ENCODE measurements around the gene TLE7.
A peak's percentile ranks its signal among the peaks of the same experiment; 100 is the strongest.

Gene TLE7

GRCh38 chr16:71439523-71439922, 2.3 kb downstream of the TLE7 start:
- Histone ChIP-seq H2AFZ (peak overlapping the region; percentile 30), H3K4me2 (ENCODE audit: low read length) (no peak overlapping the region), H3K9ac (no peak overlapping the region), H3K36me3 (ENCODE audit: control insufficient read depth, insufficient read depth, low read length) (no peaks in the 10 kb centered on the region), H3K4me1 (no peaks in the 10 kb centered on the region), H3K79me2 (no peaks in the 10 kb centered on the region), H3K9me3 (ENCODE audit: control insufficient read depth, low read length) (no peaks in the 10 kb centered on the region), H3K27me3 (ENCODE audit: control insufficient read depth, insufficient read depth, low read length) (no peaks in the 10 kb centered on the region), H3K4me3 (ENCODE audit: low read depth, low read length) (no peak overlapping the region), H3K27ac (no peak overlapping the region)
- no peak for TF ChIP-seq CTCF (IDR thresholded peaks at IDR 0.05)

GRCh38 chr16:71436473-71436872, 5.4 kb downstream of the TLE7 start:
- H3K4me2 ChIP-seq (ENCODE audit: low read length) = no peak overlapping the region
- no peak overlapping the region for H3K4me3 ChIP-seq (ENCODE audit: low read depth, low read length)
- TF ChIP-seq CTCF (IDR thresholded peaks at IDR 0.05) = no peak
- H3K4me1 ChIP-seq = peaks cover 6% of the 10 kb centered on the region
- H2AFZ ChIP-seq = no peak overlapping the region
- no peaks in the 10 kb centered on the region for H3K27me3 ChIP-seq (ENCODE audit: control insufficient read depth, insufficient read depth, low read length)
- no peak overlapping the region for H3K27ac ChIP-seq
- H3K9ac ChIP-seq = no peak overlapping the region
- H3K36me3 ChIP-seq (ENCODE audit: control insufficient read depth, insufficient read depth, low read length) = no peaks in the 10 kb centered on the region
- no peaks in the 10 kb centered on the region for H3K79me2 ChIP-seq
- no peaks in the 10 kb centered on the region for H3K9me3 ChIP-seq (ENCODE audit: control insufficient read depth, low read length)

GRCh38 chr16:71432906-71433305, 8.9 kb downstream of the TLE7 start:
- H3K9me3 ChIP-seq (ENCODE audit: control insufficient read depth, low read length) = no peaks in the 10 kb centered on the region
- H3K27ac ChIP-seq = no peak overlapping the region
- no peak overlapping the region for H3K4me3 ChIP-seq (ENCODE audit: low read depth, low read length)
- TF ChIP-seq CTCF (IDR thresholded peaks at IDR 0.05) = no peak
- no peaks in the 10 kb centered on the region for H3K27me3 ChIP-seq (ENCODE audit: control insufficient read depth, insufficient read depth, low read length)
- H3K9ac ChIP-seq = no peak overlapping the region
- peaks cover 24% of the 10 kb centered on the region for H3K4me1 ChIP-seq
- H3K36me3 ChIP-seq (ENCODE audit: control insufficient read depth, insufficient read depth, low read length) = no peaks in the 10 kb centered on the region
- H3K4me2 ChIP-seq (ENCODE audit: low read length) = no peak overlapping the region
- no peaks in the 10 kb centered on the region for H3K79me2 ChIP-seq
- no peak overlapping the region for H2AFZ ChIP-seq

GRCh38 chr16:71431991-71432390, 9.9 kb downstream of the TLE7 start:
- Histone ChIP-seq H3K9me3 (ENCODE audit: control insufficient read depth, low read length) (no peaks in the 10 kb centered on the region), H3K36me3 (ENCODE audit: control insufficient read depth, insufficient read depth, low read length) (no peaks in the 10 kb centered on the region), H3K4me3 (ENCODE audit: low read depth, low read length) (no peak overlapping the region), H3K27ac (no peak overlapping the region), H3K4me2 (ENCODE audit: low read length) (no peak overlapping the region), H3K4me1 (peaks cover 24% of the 10 kb centered on the region), H3K27me3 (ENCODE audit: control insufficient read depth, insufficient read depth, low read length) (no peaks in the 10 kb centered on the region), H3K79me2 (no peaks in the 10 kb centered on the region), H2AFZ (no peak overlapping the region), H3K9ac (no peak overlapping the region)
- no peak for TF ChIP-seq CTCF (IDR thresholded peaks at IDR 0.05)

GRCh38 chr16:71431176-71431575, 10.7 kb downstream of the TLE7 start:
- Histone ChIP-seq H3K4me3 (ENCODE audit: low read depth, low read length) (no peak overlapping the region), H3K9me3 (ENCODE audit: control insufficient read depth, low read length) (no peaks in the 10 kb centered on the region), H3K4me1 (peaks cover 24% of the 10 kb centered on the region), H3K27ac (peak overlapping the region; percentile 64), H3K9ac (no peak overlapping the region), H3K36me3 (ENCODE audit: control insufficient read depth, insufficient read depth, low read length) (no peaks in the 10 kb centered on the region), H3K4me2 (ENCODE audit: low read length) (no peak overlapping the region), H3K79me2 (no peaks in the 10 kb centered on the region), H3K27me3 (ENCODE audit: control insufficient read depth, insufficient read depth, low read length) (no peaks in the 10 kb centered on the region), H2AFZ (peak overlapping the region; percentile 78)
- no peak for TF ChIP-seq CTCF (IDR thresholded peaks at IDR 0.05)

All from parathyroid adenoma (tissue), 2 donors.